ENCODE data around the gene ZNF143.

- TF ChIP-seq CTCF (IDR thresholded peaks at IDR 0.05; ENCODE audit: low read depth, low read length, poor library complexity, severe bottlenecking), result no peak
- TF ChIP-seq EZH2phosphoT487 (IDR thresholded peaks at IDR 0.05; ENCODE audit: borderline replicate concordance, low read length), result no peak
Measured at GRCh38 chr11:9573775-9574621, 113.2 kb downstream of the ZNF143 start.

Measured in DOHH2 (cell line).